Left ventricle myocardium inferior (tissue), 1 donor: Measurements from ENCODE around the gene PDXK. TPM values are rescaled to one million over a fixed set of nuclear protein-coding genes. Genes with fewer than 3 reads are reported as not detected.

Experiments
- DNase-seq: peaks from one replicate; pipeline ENCODE4 v3.0.0-alpha.2; 2020
- H3K27ac ChIP-seq: fragments of 200-600 bp; replicated peaks from 2 replicates; pipeline ENCODE4 v1.8.0; 2021
- H3K27me3 ChIP-seq: fragments of 200-600 bp; 2 replicates; pipeline ENCODE4 v1.8.0; 2021; ENCODE audit warnings: low read depth
- H3K36me3 ChIP-seq: fragments of 200-600 bp; 2 replicates; pipeline ENCODE4 v1.8.0; 2021
- H3K4me1 ChIP-seq: fragments of 200-600 bp; 2 replicates; pipeline ENCODE4 v1.8.0; 2021
- H3K4me3 ChIP-seq: fragments of 200-600 bp; 2 replicates; pipeline ENCODE4 v1.8.0; 2021; ENCODE audit warnings: mild to moderate bottlenecking, moderate library complexity
- H3K9me3 ChIP-seq: fragments of 200-600 bp; replicated peaks from 2 replicates; pipeline ENCODE4 v1.8.0; 2021
- CTCF ChIP-seq: fragments of 200-600 bp; IDR thresholded peaks from 2 replicates; pipeline ENCODE4 v1.8.0; 2021; ENCODE audit warnings: antibody characterized with exemption, mild to moderate bottlenecking, borderline replicate concordance
- intact Hi-C: fragments of 100-400 bp; cut with micrococcal nuclease; formaldehyde crosslinking; loops from one replicate; pipeline ENCODE4 v1.11.0; 2022
- total RNA-seq: library from RNA; stranded (reverse); fragmentation: NEBNext Ultra II Directional; extraction: Animal tissue kit (Norgen Biotek cat#: 25700); gene quantifications from one replicate; pipeline ENCODE4 v1.2.1, GENCODE V29; 2021
- donor health status: DM: no; HTN: yes; CAD: no; lungs with severe emphysema.

PDXK gene
- total RNA-seq, 1 donor from 2014 or later: 88.4 TPM

DNA sequence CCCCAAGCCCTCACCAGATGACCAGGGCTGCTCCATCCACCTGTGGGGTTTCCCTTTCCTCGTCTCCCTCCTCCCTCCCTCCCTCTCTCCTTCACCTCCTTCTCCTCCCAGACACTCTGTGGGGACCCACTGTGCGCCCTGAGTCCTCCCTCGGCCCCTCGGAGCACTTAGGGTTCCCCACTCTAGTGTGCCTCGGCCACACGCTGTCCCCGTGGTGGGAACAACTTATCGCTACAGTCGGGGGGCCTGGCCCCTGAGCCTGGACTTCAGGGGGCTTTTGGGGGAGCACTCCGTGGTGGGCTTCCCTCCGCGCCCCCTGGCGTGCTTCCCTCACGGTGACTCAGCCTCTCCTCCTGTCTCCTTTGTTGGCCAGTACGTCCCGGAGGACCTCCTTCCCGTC is 29.7 kb downstream of the PDXK start:
- no peak for DNase-seq
- no peak overlapping the region for H3K27ac ChIP-seq
- TF ChIP-seq CTCF: no peak
- no peaks in the 10 kb centered on the region for H3K27me3 ChIP-seq
- H3K36me3 ChIP-seq: peaks cover 89% of the 10 kb centered on the region
- H3K4me3 ChIP-seq: no peak overlapping the region
- H3K4me1 ChIP-seq: no peaks in the 10 kb centered on the region
- intact Hi-C loops: no loop called here
- no peaks in the 10 kb centered on the region for H3K9me3 ChIP-seq

DNA sequence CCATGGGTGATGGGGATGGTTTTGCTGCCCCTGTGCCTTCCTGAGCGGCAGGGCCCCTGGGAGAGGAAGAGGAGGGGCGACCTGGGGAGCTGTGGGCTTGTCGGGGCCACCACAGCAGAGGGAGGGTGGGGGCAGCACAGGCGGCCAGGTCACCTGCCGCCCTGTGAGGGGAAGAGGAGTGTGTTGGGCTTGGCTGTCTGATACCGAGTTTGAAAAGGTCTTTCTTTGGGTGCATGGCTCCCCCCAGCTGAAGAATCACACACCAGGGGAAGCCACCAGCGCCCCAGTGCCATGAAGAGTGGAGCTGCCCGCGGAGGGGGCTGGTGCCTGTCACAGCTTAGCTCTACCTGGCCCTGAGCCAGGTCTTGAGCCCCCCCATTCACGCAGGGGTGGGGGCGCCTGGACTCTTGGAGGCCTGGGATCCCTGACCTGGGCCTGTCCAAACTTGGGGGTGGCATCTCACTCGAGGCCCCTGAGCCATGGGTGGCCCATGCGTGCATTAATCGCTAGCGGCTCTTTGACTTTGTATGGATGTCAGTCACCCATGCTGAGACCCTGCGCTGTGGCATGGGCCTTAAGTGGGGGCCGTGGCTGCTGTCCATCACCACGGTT is 30.8 kb downstream of the PDXK start:
- intact Hi-C loops: no loop called here

DNA sequence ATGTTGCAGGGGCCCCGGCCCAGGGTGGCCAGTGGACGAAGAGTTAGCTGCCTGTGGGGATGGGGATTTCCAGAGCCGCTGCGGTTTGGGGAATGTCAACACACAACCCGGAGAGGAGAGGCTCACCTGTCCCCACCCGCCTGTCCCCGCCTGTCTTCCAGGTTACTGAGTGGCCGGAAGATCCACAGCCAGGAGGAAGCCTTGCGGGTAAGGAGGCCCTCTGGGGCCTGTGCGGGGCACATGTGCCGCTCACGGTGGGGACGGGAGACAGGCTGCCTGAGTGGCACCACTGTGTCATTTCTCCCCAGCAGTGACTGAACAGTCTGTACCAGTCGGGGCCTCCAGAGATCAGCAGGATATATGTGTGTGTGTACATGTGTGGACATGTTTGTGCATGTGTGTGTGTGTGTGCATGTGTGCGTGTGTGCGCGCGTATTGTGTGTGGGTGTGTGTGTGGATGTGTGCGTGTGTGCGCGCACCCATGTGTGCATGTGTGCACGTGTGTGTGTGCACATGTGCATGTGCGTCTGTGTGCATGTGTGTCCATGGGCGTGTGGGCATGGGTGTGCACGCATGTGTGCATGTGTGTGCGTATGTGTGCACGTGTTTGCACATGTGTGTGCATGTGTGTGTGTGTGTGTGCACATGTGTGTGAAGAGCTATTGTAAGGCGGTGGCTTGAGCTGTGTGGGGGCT is 31.6 kb downstream of the PDXK start:
- Histone ChIP-seq H3K9me3 (no peaks in the 10 kb centered on the region), H3K27ac (no peak overlapping the region), H3K36me3 (peaks cover 85% of the 10 kb centered on the region), H3K27me3 (no peaks in the 10 kb centered on the region), H3K4me3 (no peak overlapping the region), H3K4me1 (peaks cover 10% of the 10 kb centered on the region)
- no peak for DNase-seq
- intact Hi-C loops: no loop called here
- TF ChIP-seq CTCF: no peak

More for the DNA sequence above, 30.8 kb downstream of the PDXK start:
- no peak for TF ChIP-seq CTCF
- Histone ChIP-seq H3K27me3 (no peaks in the 10 kb centered on the region), H3K36me3 (peaks cover 89% of the 10 kb centered on the region), H3K4me1 (peaks cover 5% of the 10 kb centered on the region), H3K9me3 (no peaks in the 10 kb centered on the region), H3K4me3 (no peak overlapping the region), H3K27ac (no peak overlapping the region)
- DNase-seq: no peak

DNA sequence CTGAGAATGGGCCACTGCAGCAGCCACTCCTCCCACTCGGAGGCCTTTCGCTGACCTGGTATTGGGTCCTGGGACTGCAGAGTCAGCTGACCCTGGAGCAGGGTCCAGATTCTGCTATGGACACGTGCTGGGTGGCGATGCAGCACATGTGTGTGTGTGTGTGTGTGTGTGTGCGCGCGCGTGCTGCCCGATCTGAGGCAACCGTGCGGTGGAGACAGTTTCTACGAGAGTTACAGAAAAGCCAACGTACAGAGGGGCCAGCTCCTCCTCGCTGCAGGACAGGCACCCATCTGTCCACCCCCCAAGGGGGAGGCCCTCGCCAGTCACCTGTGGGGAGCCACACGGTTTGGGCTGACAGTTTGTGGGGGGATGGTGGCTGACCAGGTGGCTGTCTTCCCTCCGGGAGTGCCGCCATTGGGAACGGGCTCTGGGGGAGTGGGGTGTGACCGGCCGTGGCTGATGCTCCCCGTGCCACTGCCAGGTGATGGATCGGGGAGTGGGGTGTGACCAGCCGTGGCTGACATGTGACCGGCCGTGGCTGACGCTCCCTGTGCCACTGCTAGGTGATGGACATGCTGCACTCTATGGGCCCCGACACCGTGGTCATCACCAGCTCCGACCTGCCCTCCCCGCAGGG is 33.1 kb downstream of the PDXK start:
- Histone ChIP-seq H3K9me3 (no peaks in the 10 kb centered on the region), H3K4me1 (peaks cover 10% of the 10 kb centered on the region), H3K27ac (no peak overlapping the region), H3K36me3 (peaks cover 85% of the 10 kb centered on the region), H3K4me3 (no peak overlapping the region), H3K27me3 (no peaks in the 10 kb centered on the region)
- intact Hi-C loops: no loop called here
- no peak for TF ChIP-seq CTCF
- DNase-seq: no peak

GRCh38 chr21:43752758-43753438 is 34.0 kb downstream of the PDXK start:
- intact Hi-C loops: no loop called here
- Histone ChIP-seq H3K36me3 (peaks cover 85% of the 10 kb centered on the region), H3K4me3 (no peak overlapping the region), H3K27ac (no peak overlapping the region), H3K27me3 (no peaks in the 10 kb centered on the region), H3K9me3 (no peaks in the 10 kb centered on the region), H3K4me1 (peaks cover 18% of the 10 kb centered on the region)
- no peak for TF ChIP-seq CTCF
- no peak for DNase-seq
